ENCODE measurements around the gene TPX2. TPM values are rescaled to one million over a fixed set of nuclear protein-coding genes. Genes with fewer than 3 reads are reported as not detected.

The TPX2 gene
- polyA plus RNA-seq, 3 donors, result 38.2 to 61.1 (median 58.2) TPM

DNA sequence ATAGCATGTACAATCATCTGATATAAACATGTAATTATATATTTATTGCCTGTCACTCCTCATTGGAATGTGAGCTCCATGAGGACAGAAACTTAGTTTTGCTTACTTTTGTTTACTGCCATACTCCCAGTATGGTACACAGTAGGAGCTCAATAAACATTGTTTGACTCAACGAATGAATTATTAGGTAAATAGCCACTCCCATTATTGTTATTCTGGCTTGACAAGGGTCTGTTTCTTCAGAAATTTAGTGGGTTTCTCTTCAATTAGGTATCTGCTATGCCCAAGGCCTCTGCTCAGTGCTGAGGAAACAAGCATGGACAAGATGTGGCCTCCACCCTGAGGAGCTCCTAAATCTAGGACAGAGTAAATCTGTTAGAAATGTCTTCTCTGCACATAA is 22.7 kb upstream of the TPX2 start:
- DNase-seq (ENCODE audit: extremely low read depth in 1 of 11, low read depth in 9 of 11, low spot score in 4 of 11), result no peak

DNA sequence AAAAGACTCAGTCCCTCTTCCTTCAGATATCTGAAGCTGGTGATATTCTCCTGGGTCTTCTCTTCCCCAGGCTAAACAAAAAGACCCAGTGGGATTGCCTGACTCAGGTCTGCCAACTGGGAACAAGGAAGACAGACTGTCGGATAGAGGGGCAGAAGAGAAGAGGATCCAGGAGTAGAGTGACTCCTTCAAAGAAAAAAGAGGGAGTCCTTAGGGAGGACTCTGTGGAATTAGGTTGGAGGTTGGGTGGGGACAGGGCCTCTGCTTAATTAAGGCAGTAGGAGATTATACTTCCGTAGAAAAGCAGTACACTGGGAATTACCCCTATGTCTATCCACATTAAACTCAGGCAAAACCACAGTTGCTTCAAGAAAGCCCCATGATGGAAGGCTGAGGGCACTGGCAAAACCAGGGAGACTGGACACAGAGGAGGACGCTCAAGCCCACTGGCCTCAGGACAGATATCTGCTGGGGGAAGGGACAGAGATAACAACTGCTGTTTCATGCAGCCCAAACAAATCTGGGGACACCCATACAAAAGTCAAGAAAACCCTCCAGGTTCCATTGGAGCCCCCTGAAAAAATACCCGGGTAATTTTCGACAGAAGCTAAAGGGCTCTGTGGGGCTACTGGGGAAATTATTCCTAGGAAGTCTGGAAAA is 22.1 kb upstream of the TPX2 start:
- DNase-seq (ENCODE audit: extremely low read depth in 1 of 11, low read depth in 9 of 11, low spot score in 4 of 11), result no peak

DNA sequence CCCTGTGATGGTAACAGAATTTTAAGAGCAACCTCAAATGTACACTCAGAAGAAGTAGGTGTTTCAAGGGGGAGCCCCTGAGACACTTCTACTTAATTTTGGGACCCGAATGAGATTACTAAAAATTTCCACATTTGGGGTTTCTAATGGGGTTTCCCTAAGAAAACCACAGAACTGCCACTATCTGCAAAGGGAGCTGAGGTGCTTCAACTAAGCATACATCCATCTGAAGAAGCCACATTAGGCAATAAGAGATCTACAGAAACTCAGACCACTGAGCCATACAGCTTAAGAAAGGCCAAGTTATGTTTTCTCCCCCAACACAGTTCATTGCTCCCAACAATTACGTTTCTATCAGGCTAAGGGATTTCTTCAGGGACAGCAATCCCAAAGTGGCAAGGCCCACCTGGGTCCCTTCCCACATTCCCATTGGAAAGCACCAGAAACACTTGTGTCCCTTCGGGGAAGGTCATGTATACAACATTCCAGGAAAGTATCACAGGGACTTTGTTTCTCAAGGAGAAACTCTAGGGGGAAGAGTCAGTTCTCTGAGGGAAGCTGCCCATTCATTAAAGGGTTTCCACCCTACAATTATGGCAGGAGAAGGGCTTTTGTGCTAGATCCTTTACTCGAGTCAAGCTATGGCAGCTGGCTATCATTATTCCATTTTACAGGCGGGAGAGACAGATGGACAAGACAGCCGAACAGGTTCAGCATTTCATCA is 21.4 kb upstream of the TPX2 start:
- DNase-seq (ENCODE audit: extremely low read depth in 1 of 11, low read depth in 9 of 11, low spot score in 4 of 11), result no peak

DNA sequence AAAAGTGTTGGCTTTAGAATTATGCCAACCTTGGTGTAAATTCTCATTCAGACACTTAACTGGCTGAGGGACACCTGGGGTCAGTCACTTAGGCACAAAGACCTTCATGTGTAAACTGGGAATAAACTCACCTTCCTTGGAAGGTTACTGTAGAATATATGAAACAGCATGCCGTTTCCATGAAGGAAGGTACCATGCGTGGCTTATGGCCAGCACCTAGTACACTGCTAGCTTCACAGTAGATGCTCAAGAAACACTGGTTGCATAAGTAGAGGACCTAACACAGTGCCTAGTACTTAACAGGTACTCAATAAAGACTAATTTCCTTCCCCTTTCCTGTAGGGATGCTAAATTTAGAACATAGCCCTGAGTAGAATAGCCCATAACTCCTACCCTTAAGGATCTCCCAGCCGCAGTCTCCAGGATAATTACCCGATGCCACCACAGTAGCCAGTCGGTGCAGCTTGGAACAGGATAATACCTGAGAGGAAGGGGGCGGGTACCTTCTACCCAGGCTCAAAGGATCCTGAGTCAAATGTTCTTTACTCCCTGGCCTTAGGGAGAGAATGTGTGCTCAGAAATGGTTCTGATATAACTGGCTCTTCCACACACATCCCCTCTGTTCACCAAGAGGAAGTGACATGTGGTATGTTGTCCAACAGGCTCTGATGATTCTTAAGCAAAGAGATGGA is 20.0 kb upstream of the TPX2 start:
- no peak for DNase-seq (ENCODE audit: extremely low read depth in 1 of 11, low read depth in 9 of 11, low spot score in 4 of 11)

DNA sequence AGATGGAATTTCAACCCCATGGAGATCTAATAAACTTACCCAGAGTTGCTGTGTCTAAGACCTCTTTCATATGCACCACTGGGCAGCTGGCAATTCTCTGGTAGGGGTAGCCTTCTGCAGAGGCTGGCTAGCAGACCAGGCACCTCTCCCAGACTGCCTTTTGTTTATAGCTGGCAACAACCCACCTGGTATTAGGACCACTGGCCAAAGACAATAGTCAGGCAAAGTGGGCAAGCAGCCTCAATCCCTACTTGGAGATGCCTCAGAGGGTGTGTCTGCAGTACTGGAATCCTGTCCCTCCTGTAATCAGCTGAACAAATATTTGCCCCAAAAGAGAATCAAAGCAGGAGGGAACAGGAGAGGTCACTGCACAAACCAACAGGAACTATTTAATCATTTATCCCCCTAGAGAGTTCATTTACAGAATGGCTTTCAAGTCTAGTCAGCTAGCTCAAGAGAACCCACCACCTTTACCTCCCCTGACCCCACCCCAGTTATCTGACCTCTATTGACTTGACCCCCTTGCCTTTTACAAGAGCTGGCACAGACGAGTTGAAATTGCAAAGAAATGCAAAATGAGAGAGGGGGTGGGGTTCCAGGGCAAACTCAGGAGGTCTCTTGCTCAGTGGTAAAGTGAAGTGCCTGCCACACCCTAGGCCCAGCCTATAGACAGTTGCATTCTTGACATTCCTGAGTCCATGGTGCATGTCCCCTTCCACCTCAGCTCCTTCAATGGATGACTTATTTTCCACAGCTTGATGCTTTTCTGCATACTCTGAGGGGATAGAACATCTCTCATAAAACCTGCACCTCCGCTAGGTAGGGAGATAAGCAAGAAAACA is 19.2 kb upstream of the TPX2 start:
- DNase-seq (ENCODE audit: extremely low read depth in 1 of 11, low read depth in 9 of 11, low spot score in 4 of 11), result peak in 3 of 11 donors; percentile 45 to 80 (median 53)

DNA sequence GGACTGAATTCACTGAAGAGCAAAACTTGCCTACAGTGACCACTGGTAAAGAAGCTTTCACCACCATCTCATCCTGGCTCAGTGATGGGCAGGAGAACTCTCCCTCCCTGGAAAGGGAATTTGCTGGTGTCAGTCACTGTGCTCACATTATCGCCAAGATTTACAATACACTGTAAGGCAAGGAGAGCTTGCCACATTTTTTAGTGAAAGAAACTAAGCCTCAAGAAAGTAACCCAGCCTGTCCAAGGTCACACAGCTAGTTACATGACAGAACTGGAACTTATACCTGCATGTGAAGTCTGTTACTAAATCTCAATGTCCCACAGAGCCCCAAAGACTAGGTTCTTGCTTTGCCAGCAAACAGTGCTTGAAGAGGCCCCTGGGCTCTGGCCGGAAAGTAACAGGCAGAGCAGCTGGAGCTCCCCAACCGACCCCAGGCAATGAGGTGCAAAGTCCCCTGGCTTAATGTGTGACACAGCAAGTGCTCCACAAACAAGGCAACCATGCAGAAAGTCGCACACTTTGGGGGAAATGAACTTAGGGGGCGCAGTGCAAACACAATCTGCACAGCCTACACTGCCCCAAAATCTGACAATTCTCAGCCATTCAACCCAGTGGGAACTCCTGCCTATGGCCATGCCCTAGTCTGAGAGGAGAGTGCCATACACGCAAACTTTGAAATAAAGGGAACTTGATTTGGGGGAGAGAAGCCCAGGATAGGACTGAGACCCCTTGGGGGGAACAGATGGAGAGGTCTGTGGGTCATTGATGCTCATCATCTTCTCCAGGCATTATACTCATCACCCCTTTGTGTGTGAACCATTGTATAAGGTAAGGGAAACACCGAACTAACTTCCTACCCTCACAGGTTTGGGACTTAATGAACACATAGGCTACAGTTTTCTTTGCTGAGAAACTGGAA is 18.3 kb upstream of the TPX2 start:
- peak in 1 of 11 donors; percentile 60 for DNase-seq (ENCODE audit: extremely low read depth in 1 of 11, low read depth in 9 of 11, low spot score in 4 of 11)

DNA sequence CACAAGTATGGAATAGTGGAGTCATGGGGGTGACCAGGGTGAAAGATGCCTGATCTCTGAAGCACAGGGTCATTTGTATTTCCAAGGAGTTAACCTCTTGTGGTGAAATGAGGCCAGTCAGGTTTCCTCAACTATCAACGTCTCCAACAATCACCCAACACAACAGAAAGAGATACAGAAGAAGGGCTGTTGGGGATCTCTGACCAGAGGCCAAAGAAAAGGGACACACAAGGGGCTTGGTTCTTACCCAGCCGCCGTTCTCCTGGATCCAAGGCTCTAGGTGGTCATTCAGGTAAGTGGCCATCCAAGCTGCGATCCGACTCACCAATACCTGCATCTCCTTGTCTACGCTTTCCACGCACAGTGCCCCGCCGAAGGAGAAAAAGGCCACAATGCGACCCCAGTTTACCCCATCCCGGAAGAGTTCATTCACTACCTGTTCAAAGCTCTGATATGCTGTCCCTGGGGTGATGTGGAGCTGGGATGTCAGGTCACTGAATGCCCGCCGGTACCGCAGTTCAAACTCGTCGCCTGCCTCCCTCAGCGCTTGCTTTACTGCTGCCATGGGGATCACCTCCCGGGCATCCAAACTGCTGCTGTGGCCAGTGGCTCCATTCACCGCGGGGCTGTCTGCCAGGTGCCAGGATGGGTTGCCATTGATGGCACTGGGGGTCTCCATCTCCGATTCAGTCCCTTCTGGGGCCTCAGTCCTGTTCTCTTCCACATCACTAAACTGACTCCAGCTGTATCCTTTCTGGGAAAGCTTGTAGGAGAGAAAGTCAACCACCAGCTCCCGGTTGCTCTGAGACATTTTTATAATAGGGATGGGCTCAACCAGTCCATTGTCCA is 17.5 kb upstream of the TPX2 start:
- DNase-seq (ENCODE audit: extremely low read depth in 1 of 11, low read depth in 9 of 11, low spot score in 4 of 11), result no peak

DNA sequence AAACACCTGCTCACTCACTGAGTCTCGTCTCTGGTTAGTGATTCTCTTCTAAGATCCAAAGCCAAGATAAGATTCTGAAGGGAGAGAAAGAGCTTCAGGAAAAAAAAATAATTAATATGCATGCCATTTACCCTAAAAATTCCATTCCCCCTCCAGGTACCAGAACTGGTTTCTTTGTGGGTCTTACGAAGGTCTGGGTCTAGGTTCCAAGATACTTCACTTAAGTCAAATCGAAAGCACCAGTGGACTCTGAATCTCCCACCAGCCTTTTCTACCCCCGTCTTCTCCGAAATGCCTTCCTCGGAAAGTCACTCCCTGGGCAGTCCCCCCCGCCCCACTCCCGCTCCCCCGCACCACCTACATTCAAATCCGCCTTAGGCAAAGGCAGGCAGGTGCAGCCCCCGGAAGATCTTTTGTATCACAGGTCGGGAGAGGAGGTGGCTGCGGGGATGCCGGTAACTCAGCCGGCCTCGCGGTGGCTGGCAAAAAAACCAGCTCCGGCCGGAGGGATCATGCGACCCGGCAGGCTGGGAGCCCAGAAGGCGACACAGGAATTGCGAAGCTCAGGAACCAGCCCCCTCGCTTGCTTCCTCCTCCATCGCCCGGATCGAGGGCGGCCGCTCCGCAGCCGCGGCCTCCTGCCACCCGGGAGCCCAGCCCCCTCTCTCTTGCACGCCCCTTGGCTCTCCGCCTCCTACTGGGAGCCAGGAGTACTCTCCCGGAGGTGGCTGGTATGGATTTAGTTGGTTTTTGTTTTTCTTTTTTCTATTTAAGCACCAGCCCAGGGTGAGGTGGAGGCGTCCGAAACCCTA is 16.6 kb upstream of the TPX2 start, which contains the start of gene BCL2L1:
Gene BCL2L1 (minus strand): TSS at position 612 of the 812 bp plus-strand sequence. CDS start 650 bp downstream, outside the sequence.
- DNase-seq (ENCODE audit: extremely low read depth in 1 of 11, low read depth in 9 of 11, low spot score in 4 of 11), result peak in 5 of 11 donors; percentile 62 to 79 (median 74)

DNA sequence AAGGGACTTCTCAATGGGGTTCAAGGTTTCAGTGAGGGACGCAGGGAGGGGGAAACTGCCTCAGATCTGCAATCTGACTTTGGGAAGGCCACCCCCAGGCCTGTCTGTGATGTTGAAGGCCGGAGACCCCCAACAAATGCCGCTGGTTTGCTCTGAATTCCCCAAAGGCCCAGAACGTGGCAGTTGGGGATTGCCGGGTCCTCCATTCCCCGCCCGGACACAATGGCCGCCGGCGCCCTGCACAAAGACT is 16.1 kb upstream of the TPX2 start:
- no peak for DNase-seq (ENCODE audit: extremely low read depth in 1 of 11, low read depth in 9 of 11, low spot score in 4 of 11)

DNA sequence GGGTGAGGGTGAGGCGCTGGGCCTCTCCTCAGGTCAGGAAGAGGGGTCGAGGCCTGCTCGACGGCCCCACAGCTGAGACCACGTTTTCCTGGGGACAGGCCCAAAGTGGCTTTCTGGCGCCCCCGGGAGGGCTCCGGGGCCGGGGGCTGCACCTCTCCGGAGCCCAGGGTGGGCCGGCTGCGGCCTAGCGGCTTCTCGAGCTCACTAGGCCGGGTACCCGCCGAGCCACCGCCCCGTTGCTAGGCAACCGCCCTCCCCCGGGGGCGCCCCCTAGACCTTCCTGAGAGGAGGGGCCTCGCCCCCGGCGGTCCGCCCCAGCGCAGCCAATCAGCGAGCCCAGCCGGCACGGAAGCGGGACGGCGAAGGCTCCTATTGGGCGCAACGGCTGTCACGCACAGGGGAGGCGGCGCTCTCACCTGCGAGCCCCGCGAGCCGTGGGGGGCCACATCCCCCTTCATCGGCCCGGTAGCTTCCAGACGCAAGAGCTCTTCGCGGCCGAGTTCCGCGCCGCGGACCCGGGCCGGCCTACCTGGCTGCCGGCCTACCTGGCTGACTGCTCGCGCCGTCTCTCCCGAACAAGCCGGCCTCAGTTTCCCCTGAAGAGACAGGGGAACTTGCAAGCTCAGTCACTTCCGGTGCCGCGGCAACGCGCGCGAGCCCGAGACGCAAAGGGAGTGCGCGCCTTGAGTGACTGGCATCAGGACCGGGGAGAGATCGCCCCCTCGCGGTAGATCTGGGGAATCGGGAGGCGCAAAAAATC is 15.6 kb upstream of the TPX2 start:
- DNase-seq (ENCODE audit: extremely low read depth in 1 of 11, low read depth in 9 of 11, low spot score in 4 of 11), result peak; percentile 94 to 99 (median 97)

DNA sequence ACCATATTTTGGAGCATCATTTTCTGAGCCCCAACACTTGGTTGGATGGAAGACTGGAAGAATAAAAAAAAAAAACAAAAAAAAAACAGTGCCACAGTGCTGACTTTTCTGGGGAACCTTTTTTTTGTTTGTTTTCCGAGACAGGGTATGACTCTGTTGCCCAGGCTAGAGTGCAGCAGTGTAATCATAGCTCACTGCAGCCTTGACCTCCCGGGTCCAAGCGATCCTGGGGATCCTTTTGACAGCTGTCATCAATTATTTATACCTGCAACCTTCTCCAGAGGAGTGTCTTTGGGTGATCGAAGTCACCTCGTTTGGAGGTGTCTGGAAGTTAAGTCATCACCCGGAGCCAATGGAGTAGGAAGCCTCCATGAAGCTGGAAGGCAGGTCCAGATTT is 7.8 kb upstream of the TPX2 start:
- no peak for DNase-seq (ENCODE audit: extremely low read depth in 1 of 11, low read depth in 9 of 11, low spot score in 4 of 11)

DNA sequence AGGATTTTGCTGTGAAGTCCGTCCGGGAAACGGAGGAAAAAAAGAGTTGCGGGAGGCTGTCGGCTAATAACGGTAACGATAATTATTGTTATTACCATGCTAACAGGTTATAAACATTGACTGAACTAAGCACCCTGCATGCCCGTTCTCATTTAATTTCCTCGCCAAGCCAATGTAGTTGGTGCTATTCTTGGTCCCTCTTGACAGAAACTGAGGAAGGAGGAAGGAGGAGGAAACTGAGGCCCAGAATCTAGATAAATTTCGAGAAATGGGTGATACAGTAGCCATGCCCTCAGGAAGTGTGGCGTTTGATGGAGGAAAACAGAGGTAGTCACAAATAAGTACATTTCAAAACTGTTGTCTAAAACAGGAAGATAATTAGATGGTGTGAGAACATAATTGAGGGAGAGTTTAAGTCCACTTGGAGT is 474 bp downstream of the TPX2 start:
- DNase-seq (ENCODE audit: extremely low read depth in 1 of 11, low read depth in 9 of 11, low spot score in 4 of 11), result no peak

DNA sequence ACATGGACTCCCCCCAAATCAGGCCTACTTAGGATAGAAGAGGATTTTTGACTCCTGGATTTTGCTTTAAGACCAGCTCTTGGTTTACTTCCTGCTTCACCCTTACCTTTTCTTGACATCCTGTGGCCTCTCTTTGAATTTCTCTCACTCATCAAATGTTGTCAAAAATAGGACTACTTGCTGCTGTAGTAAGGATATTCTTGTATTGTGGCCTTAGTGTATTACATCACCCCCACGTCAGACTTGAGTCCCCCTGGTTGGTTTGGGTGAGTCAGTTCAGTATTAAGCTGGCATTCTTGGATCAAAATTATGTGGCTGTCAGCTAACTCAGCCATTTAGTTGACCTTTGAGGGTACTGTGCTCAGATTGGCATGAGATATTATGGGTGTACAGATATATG is 1.1 kb downstream of the TPX2 start:
- DNase-seq (ENCODE audit: extremely low read depth in 1 of 11, low read depth in 9 of 11, low spot score in 4 of 11), result no peak

DNA sequence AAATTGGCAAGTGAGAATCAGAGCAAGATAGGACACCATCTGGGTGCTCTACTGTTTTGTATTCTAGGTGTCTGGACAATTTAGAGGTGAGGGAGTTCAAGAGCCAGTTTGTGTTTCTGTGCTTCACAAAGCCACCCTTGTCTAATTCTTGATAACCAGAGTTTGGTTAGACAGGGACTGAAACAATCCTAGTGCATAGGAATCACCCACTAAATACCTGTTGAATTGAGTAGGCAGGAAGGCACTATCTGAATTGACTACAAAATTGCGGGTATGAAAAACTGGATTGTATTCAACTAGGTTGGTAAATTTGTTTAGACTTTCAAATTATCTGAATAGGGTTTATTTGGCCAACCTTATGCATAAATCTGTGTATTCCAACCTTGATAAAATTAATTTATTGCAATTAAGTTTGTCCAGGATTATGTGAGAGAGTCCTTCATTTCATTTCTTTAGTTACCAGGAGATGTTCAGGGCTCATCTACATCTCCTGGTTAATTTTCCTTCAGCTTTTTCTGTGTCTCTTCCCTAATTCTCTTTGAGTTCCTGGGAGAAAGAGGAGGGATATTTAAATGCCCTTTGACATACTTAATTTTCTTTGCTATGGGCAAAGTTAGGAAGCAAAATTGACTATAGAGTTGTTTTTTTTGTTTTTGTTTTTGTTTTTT is 1.7 kb downstream of the TPX2 start:
- DNase-seq (ENCODE audit: extremely low read depth in 1 of 11, low read depth in 9 of 11, low spot score in 4 of 11), result no peak

DNA sequence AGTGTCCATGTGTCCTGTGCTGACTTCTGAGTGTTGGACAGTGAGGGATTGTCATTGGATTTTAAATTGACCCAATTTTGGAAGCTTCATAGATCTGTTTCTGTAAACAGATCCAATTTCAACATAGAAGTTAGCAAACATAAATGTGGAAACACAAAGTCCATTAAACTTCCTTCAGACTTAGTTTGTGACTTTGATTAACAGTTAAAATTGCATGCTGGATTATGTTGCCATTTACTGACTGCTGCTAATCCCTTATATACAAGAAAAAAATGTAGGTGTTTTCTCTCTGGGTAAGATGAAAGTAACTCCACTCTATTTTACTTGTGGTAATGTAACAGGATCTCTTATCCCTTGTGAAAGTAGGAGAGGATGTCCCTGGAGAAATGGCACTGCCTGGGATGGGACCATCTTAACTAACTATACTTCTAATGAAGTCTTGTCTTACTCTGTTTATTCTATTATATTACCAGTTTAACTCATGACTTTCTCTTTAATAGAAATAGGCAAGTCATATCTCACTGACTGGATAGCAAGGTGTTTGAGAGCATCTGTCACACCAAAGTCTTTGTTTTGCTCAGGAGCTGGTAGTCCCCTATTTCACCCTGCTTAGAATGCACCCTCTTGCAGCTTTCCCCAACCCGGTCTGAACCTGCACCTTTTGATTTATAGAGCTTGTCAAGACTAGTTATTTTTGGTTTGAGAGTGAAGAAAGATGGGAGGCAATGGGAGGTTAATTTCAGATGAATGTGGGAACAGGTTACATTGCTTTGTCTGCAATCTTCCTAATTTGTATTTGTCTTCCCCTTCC is 7.2 kb downstream of the TPX2 start:
- no peak for DNase-seq (ENCODE audit: extremely low read depth in 1 of 11, low read depth in 9 of 11, low spot score in 4 of 11)
